ENCODE data around the gene HPRT1.
A peak's percentile ranks its signal among the peaks of the same experiment; 100 is the strongest.

Gene HPRT1

GRCh38 chrX:134460005-134460861 is at the start of gene HPRT1:
HPRT1 (plus strand) TSS chrX:134460165; CDS start chrX:134460312, 147 bp downstream.
- peak within 1 kb of the TSS; percentile 59 for H3K27ac Mint-ChIP-seq
- peak within 1 kb of the TSS; percentile 90 for H3K4me3 Mint-ChIP-seq
- H3K36me3 Mint-ChIP-seq, result no peaks in the 10 kb centered on the region
- H3K9me3 Mint-ChIP-seq, result no peaks in the 10 kb centered on the region
- peaks cover 15% of the 10 kb centered on the region for H3K4me1 Mint-ChIP-seq
- no peaks in the 10 kb centered on the region for H3K27me3 Mint-ChIP-seq

GRCh38 chrX:134416087-134416486 is 43.9 kb upstream of the HPRT1 start:
- no peaks in the 10 kb centered on the region for H3K4me1 Mint-ChIP-seq
- H3K9me3 Mint-ChIP-seq, result no peaks in the 10 kb centered on the region
- H3K27me3 Mint-ChIP-seq, result no peaks in the 10 kb centered on the region
- H3K4me3 Mint-ChIP-seq, result no peak overlapping the region
- H3K27ac Mint-ChIP-seq, result no peak overlapping the region
- peaks cover 9% of the 10 kb centered on the region for H3K36me3 Mint-ChIP-seq

- no peaks in the 10 kb centered on the region for H3K4me1 Mint-ChIP-seq
- H3K27me3 Mint-ChIP-seq, result no peaks in the 10 kb centered on the region
- peaks cover 9% of the 10 kb centered on the region for H3K36me3 Mint-ChIP-seq
- H3K4me3 Mint-ChIP-seq, result no peak overlapping the region
- no peak overlapping the region for H3K27ac Mint-ChIP-seq
- H3K9me3 Mint-ChIP-seq, result no peaks in the 10 kb centered on the region
Observed at GRCh38 chrX:134418317-134419113, 41.5 kb upstream of the HPRT1 start.

GRCh38 chrX:134419784-134420183 is 40.2 kb upstream of the HPRT1 start:
- H3K4me3 Mint-ChIP-seq, result no peak overlapping the region
- H3K9me3 Mint-ChIP-seq, result no peaks in the 10 kb centered on the region
- H3K36me3 Mint-ChIP-seq, result peaks cover 7% of the 10 kb centered on the region
- H3K27ac Mint-ChIP-seq, result no peak overlapping the region
- no peaks in the 10 kb centered on the region for H3K27me3 Mint-ChIP-seq
- no peaks in the 10 kb centered on the region for H3K4me1 Mint-ChIP-seq

- Mint-ChIP-seq H3K27me3 (no peaks in the 10 kb centered on the region), H3K4me3 (no peak overlapping the region), H3K4me1 (no peaks in the 10 kb centered on the region), H3K36me3 (peaks cover 2% of the 10 kb centered on the region), H3K27ac (no peak overlapping the region), H3K9me3 (no peaks in the 10 kb centered on the region)
Observed at GRCh38 chrX:134423606-134424005, 36.4 kb upstream of the HPRT1 start.

GRCh38 chrX:134426281-134426680 is 33.7 kb upstream of the HPRT1 start:
- Mint-ChIP-seq H3K36me3 (peaks cover 4% of the 10 kb centered on the region), H3K9me3 (no peaks in the 10 kb centered on the region), H3K27ac (no peak overlapping the region), H3K4me3 (no peak overlapping the region), H3K27me3 (no peaks in the 10 kb centered on the region), H3K4me1 (no peaks in the 10 kb centered on the region)

GRCh38 chrX:134431894-134432293 is 28.1 kb upstream of the HPRT1 start:
- peaks cover 7% of the 10 kb centered on the region for H3K4me1 Mint-ChIP-seq
- H3K36me3 Mint-ChIP-seq, result peaks cover 4% of the 10 kb centered on the region
- no peaks in the 10 kb centered on the region for H3K9me3 Mint-ChIP-seq
- H3K27me3 Mint-ChIP-seq, result no peaks in the 10 kb centered on the region
- H3K4me3 Mint-ChIP-seq, result no peak overlapping the region
- no peak overlapping the region for H3K27ac Mint-ChIP-seq

GRCh38 chrX:134435894-134436293 is 24.1 kb upstream of the HPRT1 start:
- Mint-ChIP-seq H3K27me3 (no peaks in the 10 kb centered on the region), H3K9me3 (no peaks in the 10 kb centered on the region), H3K4me3 (no peak overlapping the region), H3K36me3 (no peaks in the 10 kb centered on the region), H3K4me1 (peaks cover 7% of the 10 kb centered on the region), H3K27ac (no peak overlapping the region)

- Mint-ChIP-seq H3K36me3 (no peaks in the 10 kb centered on the region), H3K27ac (no peak overlapping the region), H3K4me1 (no peaks in the 10 kb centered on the region), H3K27me3 (no peaks in the 10 kb centered on the region), H3K9me3 (no peaks in the 10 kb centered on the region), H3K4me3 (no peak overlapping the region)
Observed at GRCh38 chrX:134443020-134443419, 16.9 kb upstream of the HPRT1 start.

- no peaks in the 10 kb centered on the region for H3K4me1 Mint-ChIP-seq
- no peak overlapping the region for H3K27ac Mint-ChIP-seq
- no peaks in the 10 kb centered on the region for H3K27me3 Mint-ChIP-seq
- no peak overlapping the region for H3K4me3 Mint-ChIP-seq
- H3K9me3 Mint-ChIP-seq, result no peaks in the 10 kb centered on the region
- H3K36me3 Mint-ChIP-seq, result no peaks in the 10 kb centered on the region
Observed at GRCh38 chrX:134443461-134443860, 16.5 kb upstream of the HPRT1 start.

GRCh38 chrX:134444681-134445080 is 15.3 kb upstream of the HPRT1 start:
- H3K27ac Mint-ChIP-seq, result no peak overlapping the region
- H3K27me3 Mint-ChIP-seq, result no peaks in the 10 kb centered on the region
- H3K4me1 Mint-ChIP-seq, result no peaks in the 10 kb centered on the region
- no peak overlapping the region for H3K4me3 Mint-ChIP-seq
- H3K9me3 Mint-ChIP-seq, result no peaks in the 10 kb centered on the region
- no peaks in the 10 kb centered on the region for H3K36me3 Mint-ChIP-seq

GRCh38 chrX:134452596-134452995 is 7.4 kb upstream of the HPRT1 start:
- Mint-ChIP-seq H3K27me3 (no peaks in the 10 kb centered on the region), H3K27ac (no peak overlapping the region), H3K36me3 (no peaks in the 10 kb centered on the region), H3K4me3 (no peak overlapping the region), H3K4me1 (no peaks in the 10 kb centered on the region), H3K9me3 (no peaks in the 10 kb centered on the region)

GRCh38 chrX:134453631-134454030 is 6.3 kb upstream of the HPRT1 start:
- H3K36me3 Mint-ChIP-seq, result no peaks in the 10 kb centered on the region
- no peaks in the 10 kb centered on the region for H3K4me1 Mint-ChIP-seq
- H3K9me3 Mint-ChIP-seq, result no peaks in the 10 kb centered on the region
- no peak overlapping the region for H3K4me3 Mint-ChIP-seq
- no peaks in the 10 kb centered on the region for H3K27me3 Mint-ChIP-seq
- no peak overlapping the region for H3K27ac Mint-ChIP-seq

- no peak overlapping the region for H3K4me3 Mint-ChIP-seq
- no peak overlapping the region for H3K27ac Mint-ChIP-seq
- no peaks in the 10 kb centered on the region for H3K4me1 Mint-ChIP-seq
- no peaks in the 10 kb centered on the region for H3K36me3 Mint-ChIP-seq
- no peaks in the 10 kb centered on the region for H3K9me3 Mint-ChIP-seq
- H3K27me3 Mint-ChIP-seq, result no peaks in the 10 kb centered on the region
Observed at GRCh38 chrX:134454506-134454905, 5.5 kb upstream of the HPRT1 start.

- no peaks in the 10 kb centered on the region for H3K9me3 Mint-ChIP-seq
- no peaks in the 10 kb centered on the region for H3K36me3 Mint-ChIP-seq
- H3K27ac Mint-ChIP-seq, result no peak overlapping the region
- H3K4me1 Mint-ChIP-seq, result peaks cover 8% of the 10 kb centered on the region
- no peak overlapping the region for H3K4me3 Mint-ChIP-seq
- H3K27me3 Mint-ChIP-seq, result no peaks in the 10 kb centered on the region
Observed at GRCh38 chrX:134457708-134458107, 2.3 kb upstream of the HPRT1 start.

- H3K27ac Mint-ChIP-seq, result no peak overlapping the region
- no peaks in the 10 kb centered on the region for H3K27me3 Mint-ChIP-seq
- H3K4me1 Mint-ChIP-seq, result peaks cover 15% of the 10 kb centered on the region
- H3K9me3 Mint-ChIP-seq, result no peaks in the 10 kb centered on the region
- H3K36me3 Mint-ChIP-seq, result no peaks in the 10 kb centered on the region
- peak overlapping the region; percentile 69 for H3K4me3 Mint-ChIP-seq
Observed at GRCh38 chrX:134459683-134460004, 321 bp upstream of the HPRT1 start.

All from activated naive CD4-positive, alpha-beta T cell treated with anti-CD3 and anti-CD28 coated beads, Interleukin-2, amount 50 U/mL, for 24 hours (primary cell).